Gastroesophageal sphincter (tissue), 3 donors: Measurements from ENCODE around the gene CEBPE.

Source experiments
- POLR2A ChIP-seq, 2 donors: fragments of 450-650 bp; IDR thresholded peaks; one replicate each; pipeline ENCODE4 v1.6.1; 2017; ENCODE audit warnings: antibody characterized with exemption in 2 of 2, mild to moderate bottlenecking in 2 of 2, moderate library complexity in 1 of 2
- TF ChIP-seq, protein P1 (sequence below), 4 experiments: fragments of 200-600 bp in 2 of 4; fragments of 450-650 bp in 2 of 4; sonication (generic) in 1 of 4; IDR thresholded peaks; one replicate each; pipeline ENCODE4 v1.5.1; 2017 to 2019; ENCODE audit warnings: antibody characterized with exemption in 4 of 4, mild to moderate bottlenecking in 2 of 4, moderate library complexity in 2 of 4

DNA sequence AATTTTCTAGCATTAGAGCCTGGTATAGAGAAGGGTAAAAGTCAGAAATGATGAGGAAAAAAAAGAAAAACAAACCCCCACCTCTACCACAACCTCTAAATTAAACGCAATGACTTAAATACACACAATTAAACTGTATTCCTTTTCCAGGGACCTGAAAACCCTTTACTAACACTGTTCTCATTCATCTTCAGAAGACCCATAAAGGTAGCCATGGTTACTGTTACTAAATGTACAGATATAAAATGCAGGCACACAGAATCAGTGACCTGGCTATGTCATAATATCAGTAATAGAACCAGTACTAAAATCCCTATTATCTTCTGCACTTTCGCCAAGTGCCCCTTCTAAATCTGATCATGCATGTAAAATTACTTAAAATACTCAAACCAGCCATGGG, 25.5 kb downstream of the CEBPE start:
- TF ChIP-seq, protein P1, sequence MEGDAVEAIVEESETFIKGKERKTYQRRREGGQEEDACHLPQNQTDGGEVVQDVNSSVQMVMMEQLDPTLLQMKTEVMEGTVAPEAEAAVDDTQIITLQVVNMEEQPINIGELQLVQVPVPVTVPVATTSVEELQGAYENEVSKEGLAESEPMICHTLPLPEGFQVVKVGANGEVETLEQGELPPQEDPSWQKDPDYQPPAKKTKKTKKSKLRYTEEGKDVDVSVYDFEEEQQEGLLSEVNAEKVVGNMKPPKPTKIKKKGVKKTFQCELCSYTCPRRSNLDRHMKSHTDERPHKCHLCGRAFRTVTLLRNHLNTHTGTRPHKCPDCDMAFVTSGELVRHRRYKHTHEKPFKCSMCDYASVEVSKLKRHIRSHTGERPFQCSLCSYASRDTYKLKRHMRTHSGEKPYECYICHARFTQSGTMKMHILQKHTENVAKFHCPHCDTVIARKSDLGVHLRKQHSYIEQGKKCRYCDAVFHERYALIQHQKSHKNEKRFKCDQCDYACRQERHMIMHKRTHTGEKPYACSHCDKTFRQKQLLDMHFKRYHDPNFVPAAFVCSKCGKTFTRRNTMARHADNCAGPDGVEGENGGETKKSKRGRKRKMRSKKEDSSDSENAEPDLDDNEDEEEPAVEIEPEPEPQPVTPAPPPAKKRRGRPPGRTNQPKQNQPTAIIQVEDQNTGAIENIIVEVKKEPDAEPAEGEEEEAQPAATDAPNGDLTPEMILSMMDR (IDR thresholded peaks at IDR 0.05), result no peak
- TF ChIP-seq POLR2A (IDR thresholded peaks at IDR 0.05), result no peak
